ENCODE data around the gene PHF20. TPM values are rescaled to one million over a fixed set of nuclear protein-coding genes. Genes with fewer than 3 reads are reported as not detected.

PHF20 gene
- 18.7 and 29.1 TPM in 2 replicates for total RNA-seq

DNA sequence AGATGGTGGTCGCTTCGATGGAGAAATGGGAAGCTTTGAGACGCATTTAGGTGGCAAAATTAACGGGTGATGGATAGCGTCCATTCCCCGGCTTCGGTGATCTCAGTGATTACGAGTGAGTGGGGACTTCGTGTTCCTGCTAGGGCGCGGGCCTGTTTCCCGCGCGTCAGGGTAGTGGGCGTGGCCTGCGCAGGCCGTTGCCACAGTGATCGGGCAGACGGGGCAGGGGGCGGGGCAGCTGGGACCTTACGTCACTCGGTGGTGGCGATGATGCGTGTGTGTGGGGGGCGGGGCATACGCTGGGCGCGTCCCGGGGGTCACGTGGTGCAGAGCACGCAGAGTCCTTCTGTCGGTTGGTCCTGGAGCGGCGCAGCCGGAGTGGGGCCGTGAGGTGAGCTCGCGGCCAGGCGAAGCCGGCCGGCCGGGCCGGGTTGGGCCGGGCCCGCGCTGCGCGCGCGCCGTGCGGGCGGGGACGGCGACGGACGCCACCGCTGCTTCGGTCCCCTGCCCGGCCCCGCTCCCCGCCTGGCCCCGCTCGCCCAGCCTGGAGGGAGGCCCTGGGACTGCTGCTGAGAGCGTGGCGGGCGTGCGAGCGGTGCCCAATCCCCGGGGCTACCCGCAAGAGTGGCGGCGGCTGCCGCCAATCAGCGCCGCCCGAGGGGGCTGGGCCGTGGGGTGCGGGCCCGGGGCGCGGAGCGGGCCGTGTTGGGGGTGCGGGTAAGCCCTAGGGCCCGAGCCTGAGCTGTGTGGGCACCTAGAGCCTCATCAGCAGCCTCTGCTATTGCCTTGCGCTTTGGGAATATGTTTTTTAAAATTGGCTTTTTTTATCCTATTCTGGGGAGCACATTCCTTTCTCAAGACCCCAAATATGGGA, at the start of gene PHF20:
TSS of gene PHF20 (plus strand) at position 327 of the 874 bp plus-strand sequence. CDS start 29,508 bp downstream, outside the sequence.

DNA sequence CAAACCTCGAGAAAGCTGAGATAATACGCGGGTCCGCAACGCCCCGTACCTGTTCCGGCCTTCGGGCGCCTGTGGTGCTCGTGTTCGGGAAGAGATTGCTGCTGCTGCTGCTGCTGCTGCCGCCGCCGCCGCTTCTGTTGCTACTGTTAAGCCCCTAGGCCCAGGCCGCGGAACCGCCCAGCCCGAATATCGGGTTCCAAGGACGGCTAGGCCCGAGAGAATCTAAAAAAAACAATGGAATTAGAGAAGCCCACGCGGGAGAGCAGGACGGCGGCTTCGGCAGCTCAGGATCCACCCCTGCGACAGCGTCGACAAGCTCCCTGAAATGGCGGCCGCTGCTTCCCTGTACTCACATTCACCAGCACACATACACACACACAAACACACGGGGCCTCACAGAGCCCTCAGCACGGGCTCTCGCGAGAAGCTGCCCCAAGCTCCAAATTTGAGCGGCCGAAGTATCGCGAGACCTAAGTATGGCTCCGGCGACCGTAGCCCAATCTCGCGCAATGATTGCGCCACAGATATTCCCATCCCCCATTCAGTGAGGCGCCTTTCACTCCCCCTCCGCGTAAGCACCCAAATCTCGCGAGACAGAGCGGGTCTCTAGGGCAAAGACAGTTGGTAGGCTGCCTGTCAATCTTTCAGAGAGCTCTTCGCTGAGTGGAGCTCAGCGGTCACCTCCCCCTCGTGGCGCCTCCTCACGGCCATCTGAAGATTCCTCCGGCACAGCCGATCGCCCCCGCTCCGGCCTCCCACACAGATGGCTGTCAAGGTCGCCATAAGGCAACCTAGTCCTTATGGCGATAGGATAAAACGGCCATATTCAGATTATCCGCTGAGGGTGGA, 29.7 kb upstream of the PHF20 start, which contains the start of gene RBM39:
TSS of gene RBM39 (minus strand) at position 369 of the 849 bp plus-strand sequence. CDS start 1,386 bp downstream, outside the sequence.

DNA sequence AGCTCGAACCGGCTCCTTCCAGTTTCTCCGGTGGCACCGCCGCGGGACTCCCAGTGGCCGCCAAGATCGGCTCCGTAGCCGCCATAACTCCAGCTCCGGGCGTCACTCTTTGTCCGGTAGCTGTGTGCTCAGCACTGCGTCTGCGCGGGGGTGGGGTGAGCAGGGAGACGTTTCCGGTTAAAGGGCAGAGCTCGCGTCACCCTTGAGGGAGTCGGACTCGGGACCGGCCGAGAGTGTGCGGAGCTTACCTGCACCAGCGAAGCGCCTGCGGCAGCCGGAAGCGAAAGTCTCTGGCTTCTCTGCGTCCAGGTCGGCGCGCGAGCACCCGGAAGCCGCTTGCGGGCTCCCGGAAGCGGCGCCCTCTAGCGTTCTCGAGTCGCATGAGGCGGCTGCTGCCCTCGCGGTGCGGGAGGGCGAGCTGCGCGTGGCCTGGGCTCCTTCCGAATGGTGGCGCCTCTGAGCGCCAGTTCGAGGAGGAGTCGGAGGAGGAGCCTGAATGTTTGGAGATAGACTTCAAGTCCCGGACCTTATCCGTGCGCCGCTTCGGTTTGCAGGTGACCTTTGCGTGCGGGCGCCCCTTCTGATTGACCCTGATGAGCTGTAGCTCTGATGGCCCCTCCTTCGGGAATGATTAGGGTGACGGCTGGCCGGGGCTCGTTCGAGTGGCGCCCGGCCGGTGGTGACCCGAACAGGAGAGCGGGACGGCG, 182.5 kb downstream of the PHF20 start, which contains the start of gene SCAND1:
TSS of gene SCAND1 (minus strand) at position 303 of the 707 bp plus-strand sequence. CDS start at position 85, 218 bp downstream.

DNA sequence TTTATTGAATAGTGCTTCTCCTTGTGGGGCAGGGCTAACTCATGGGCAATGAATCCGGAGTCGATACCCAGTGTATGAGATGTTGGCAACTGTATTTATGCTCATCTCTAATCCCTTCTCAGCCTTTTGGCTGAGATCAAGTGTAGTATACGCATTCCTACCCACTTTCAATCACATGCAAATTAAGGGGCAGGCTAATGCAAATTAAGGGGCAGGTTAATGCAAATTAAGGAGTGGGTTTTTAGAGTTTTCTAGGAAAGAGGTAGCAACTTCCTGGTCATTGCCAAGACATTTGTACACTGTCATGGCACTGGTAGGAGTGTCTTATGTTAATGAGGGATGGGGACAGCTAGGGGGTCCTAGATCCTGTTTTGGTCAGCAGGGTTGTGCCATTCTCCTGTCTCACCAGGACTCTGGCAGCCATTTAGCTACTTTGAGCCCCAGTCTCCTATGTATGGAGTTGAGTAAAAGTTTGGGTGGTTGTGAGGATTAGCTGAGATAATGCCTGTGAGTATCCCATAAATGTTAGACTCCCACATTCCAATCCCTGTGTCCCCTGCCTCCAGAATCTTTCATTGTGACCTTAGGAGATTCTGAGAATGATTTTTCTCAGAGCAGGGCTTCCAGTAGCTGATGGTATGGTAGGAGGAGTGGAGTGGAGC, 196.3 kb downstream of the PHF20 start, which contains the start of gene CNBD2:
TSS of gene CNBD2 (plus strand) at position 612 of the 662 bp plus-strand sequence. CDS start 173 bp downstream, outside the sequence.

Small RNA genes lying within 50 kb of the gene (small RNA-seq; reads per million reads assigned to genes)
- gene COX7BP2 = not detected
- gene HIGD1AP16 = not detected
- not detected for gene RF00019
- gene RF00026 = not detected
- gene RNU4-40P = not detected
- gene RNU6-937P = not detected

Other genes starting within 250 kb of the PHF20 start
- not detected in 2 replicates for gene C20orf173, start 242.4 kb upstream of the PHF20 start, total RNA-seq
- gene ERGIC3, start 229.9 kb upstream of the PHF20 start, total RNA-seq = 201 and 346 TPM in 2 replicates
- gene SPAG4, start 156.2 kb upstream of the PHF20 start, total RNA-seq = 6.5 and 12.1 TPM in 2 replicates
- gene CPNE1, start 107.1 kb upstream of the PHF20 start, total RNA-seq = 140 and 147 TPM in 2 replicates
- gene RBM12, start 107.1 kb upstream of the PHF20 start, total RNA-seq = 48.1 and 66.7 TPM in 2 replicates
- gene NFS1, start 72.7 kb upstream of the PHF20 start, total RNA-seq = 36.0 and 45.2 TPM in 2 replicates
- 96.4 and 166 TPM in 2 replicates for gene ROMO1, start 72.6 kb upstream of the PHF20 start, total RNA-seq
- gene RBM39, start 29.8 kb upstream of the PHF20 start, total RNA-seq = 239 and 285 TPM in 2 replicates
- gene SCAND1, start 182.5 kb downstream of the PHF20 start, total RNA-seq = 61.8 and 82.7 TPM in 2 replicates
- 1.5 and 1.8 TPM in 2 replicates for gene CNBD2, start 196.6 kb downstream of the PHF20 start, total RNA-seq

Data from subcutaneous preadipocyte (primary cell).